ENCODE results near the gene PABPC3.

PABPC3 gene

GRCh38 chr13:25116044-25116443 is 20.1 kb downstream of the PABPC3 start:
- no peak for TF ChIP-seq CTCF (IDR thresholded peaks at IDR 0.05; ENCODE audit: control extremely low read depth, extremely low read depth, low read depth, missing control alignments)
- ChIA-PET POLR2A (no interaction called here), CTCF (interaction anchor here (1.0 kb wide), 1 partner anchor 16 kb away, joined by 3 read pairs; no protein-coding TSS in a partner anchor)
- DNase-seq (ENCODE audit: extremely low spot score) = no peak

DNA sequence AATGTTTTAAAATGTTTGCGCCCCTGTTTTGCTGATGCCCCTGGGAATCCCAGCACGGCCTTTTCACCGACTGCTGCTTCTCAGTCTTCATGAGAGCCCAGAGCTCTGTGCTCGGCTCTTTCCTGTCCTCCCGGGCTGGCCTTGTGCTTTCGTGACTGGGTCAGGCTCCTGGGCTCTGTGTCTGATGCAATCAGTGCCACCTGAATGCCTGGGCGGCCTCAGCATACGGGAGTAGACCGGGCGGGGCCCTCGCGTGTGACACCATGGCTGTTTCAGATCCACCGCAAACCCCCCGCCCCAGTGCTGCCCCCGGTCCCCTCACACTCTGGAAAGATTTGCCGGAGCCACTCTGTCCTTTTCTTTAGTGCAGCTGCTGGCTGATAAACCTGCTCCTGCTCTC is 21.4 kb downstream of the PABPC3 start:
- ChIA-PET CTCF (interaction anchor here (1.2 to 1.3 kb wide), 2 partner anchors 80 to 122 kb away, joined by 3 read pairs; no protein-coding TSS in a partner anchor), POLR2A (no interaction called here)
- no peak for TF ChIP-seq CTCF (IDR thresholded peaks at IDR 0.05; ENCODE audit: control extremely low read depth, extremely low read depth, low read depth, missing control alignments)
- DNase-seq (ENCODE audit: extremely low spot score) = no peak

DNA sequence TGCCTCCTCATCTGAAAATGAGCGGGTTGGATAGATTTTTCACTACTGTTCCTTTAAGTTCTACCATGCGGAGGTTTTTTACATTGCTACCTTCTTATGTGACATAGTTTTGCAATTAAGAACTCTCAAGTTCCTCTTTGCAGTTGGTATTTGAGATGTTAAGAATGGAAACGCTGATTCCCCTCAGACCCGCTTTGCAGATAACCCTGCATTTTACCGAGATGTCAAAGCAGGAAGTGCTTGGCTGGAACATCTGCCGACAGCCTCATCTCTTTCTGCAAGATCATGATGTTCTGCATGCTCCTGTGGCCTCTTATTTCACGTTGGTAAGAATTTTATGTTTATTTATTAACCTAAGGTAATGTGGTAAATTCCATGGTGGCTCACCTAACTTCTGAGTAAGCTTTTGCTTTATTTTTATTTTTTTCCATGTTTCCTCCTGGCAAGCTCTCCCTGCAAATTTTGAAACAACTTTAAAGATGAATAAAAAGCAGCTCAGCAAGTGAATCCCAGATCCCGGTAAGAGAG is 22.5 kb downstream of the PABPC3 start:
- no peak for TF ChIP-seq CTCF (IDR thresholded peaks at IDR 0.05; ENCODE audit: control extremely low read depth, extremely low read depth, low read depth, missing control alignments)
- ChIA-PET CTCF (interaction anchor here (1.3 to 3.8 kb wide), 2 partner anchors 14 to 123 kb away, joined by 3 to 14 read pairs; no protein-coding TSS in a partner anchor), POLR2A (no interaction called here)
- DNase-seq (ENCODE audit: extremely low spot score) = no peak

- no peak for TF ChIP-seq CTCF (IDR thresholded peaks at IDR 0.05; ENCODE audit: control extremely low read depth, extremely low read depth, low read depth, missing control alignments)
- POLR2A ChIA-PET = no interaction called here
- DNase-seq (ENCODE audit: extremely low spot score) = no peak
- CTCF ChIA-PET = interaction anchor here (1.4 to 4.8 kb wide), 4 partner anchors 11 to 23 kb away, joined by 3 to 25 read pairs (median 9); no protein-coding TSS in a partner anchor
These were observed 35.0 kb downstream of the PABPC3 start for GRCh38 chr13:25130944-25131343.

DNA sequence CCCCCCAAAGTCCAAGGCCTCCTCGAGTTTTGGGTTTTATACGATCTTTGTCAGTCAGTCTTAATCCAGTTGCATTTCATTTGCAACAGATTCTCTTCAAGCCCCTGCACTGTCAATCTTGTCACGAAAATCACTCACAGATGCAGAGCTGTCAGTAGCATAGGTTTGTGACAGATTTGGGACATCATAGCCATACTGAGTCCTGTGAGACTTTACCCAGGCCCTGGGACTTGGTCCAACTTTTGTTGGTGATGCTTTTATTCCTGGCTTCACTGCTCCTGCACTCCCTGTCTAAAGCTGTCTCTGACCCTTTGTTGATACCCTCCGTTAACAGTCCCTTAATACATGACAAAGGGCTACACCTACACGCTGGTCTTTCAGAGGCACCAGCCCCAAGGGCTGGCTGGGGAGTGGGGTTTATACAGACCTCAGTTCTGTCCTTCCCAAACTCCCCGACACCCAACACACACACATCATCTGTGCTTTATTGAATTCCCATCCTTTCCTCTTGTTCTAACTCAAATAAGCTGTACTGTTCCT is 36.0 kb downstream of the PABPC3 start:
- ChIA-PET POLR2A (no interaction called here), CTCF (interaction anchor here (0.9 to 4.8 kb wide), 4 partner anchors 12 to 47 kb away, joined by 3 to 25 read pairs (median 10); no protein-coding TSS in a partner anchor)
- TF ChIP-seq CTCF (IDR thresholded peaks at IDR 0.05; ENCODE audit: control extremely low read depth, extremely low read depth, low read depth, missing control alignments) = no peak
- DNase-seq (ENCODE audit: extremely low spot score) = no peak

- CTCF ChIA-PET = interaction anchor here (0.9 to 4.8 kb wide), 4 partner anchors 11 to 48 kb away, joined by 3 to 25 read pairs (median 10); no protein-coding TSS in a partner anchor
- DNase-seq (ENCODE audit: extremely low spot score) = no peak
- POLR2A ChIA-PET = no interaction called here
- TF ChIP-seq CTCF (IDR thresholded peaks at IDR 0.05; ENCODE audit: control extremely low read depth, extremely low read depth, low read depth, missing control alignments) = no peak
These were observed 36.9 kb downstream of the PABPC3 start for GRCh38 chr13:25132751-25133390.
